22Rv1 (cell line): ENCODE measurements around the gene WNK1.

Source experiments
- CTCF ChIP-seq: fragments of 450-650 bp; IDR thresholded peaks from 2 replicates; pipeline ENCODE4 v1.5.1; 2017; ENCODE audit warnings: mild to moderate bottlenecking
- ZFX ChIP-seq: fragments of 450-650 bp; IDR thresholded peaks from 2 replicates; pipeline ENCODE4 v1.6.1; 2017; ENCODE audit warnings: antibody characterized with exemption, borderline replicate concordance

GRCh38 chr12:958588-959123 lies 206.3 kb downstream of the WNK1 start:
- no peak for TF ChIP-seq CTCF
- no peak for TF ChIP-seq ZFX
